T follicular helper cell (primary cell): ENCODE results near the gene ZNF728.
"Not testable (repeated sequence)": the region's sequence is repeated elsewhere in the genome, so short reads cannot be mapped to it uniquely, and the experiment has no call there.

Experiments
- DNase-seq: peaks from one replicate; pipeline ENCODE4 v3.0.0-alpha.2; 2020; ENCODE audit warnings: low read depth
- total RNA-seq, 2 experiments: gene quantifications; one replicate each; lab custom pipeline; 2026; lab: John Stamatoyannopoulos, UW

The ZNF728 gene
- total RNA-seq: 0 to 0.06 reads per million in 2 experiments

DNA sequence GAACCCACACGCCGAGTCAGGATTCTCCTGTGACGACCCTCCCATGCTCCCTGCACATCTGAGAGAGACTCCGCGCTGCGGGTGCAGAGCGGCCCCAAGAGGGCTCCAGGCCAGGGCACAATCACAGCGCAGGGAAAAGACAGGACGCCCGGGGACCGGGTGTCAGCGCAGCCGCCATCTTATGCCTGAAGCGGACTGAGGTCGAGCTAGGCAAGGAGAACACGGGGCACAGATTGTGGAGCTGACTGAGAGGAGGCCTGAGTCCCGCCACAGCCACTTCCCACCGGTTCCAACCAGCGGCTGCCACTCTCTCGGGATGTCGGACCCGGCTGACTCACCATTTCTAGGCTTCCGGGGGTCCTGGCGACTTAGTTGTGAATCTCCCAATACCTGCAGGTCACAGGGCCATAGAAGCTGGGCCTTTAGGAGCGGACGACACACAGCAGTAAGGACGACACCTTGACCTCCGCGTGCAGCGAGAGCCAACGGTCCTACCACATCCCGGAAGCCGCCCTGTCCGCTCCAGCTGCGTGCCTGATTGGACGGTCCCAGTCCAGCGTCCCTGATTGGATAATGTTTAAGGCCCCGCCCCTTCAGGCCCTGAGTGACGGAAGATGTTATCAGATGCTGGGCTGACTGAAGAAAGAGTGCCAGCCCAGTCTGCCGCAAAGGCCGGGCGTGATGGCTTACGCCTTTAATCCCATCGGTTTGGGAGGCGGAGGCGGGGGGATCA, at the start of gene ZNF728:
Gene ZNF728 (minus strand): TSS at position 487 of the 733 bp plus-strand sequence. CDS start 146 bp downstream, at position 341.
- no peak for DNase-seq

DNA sequence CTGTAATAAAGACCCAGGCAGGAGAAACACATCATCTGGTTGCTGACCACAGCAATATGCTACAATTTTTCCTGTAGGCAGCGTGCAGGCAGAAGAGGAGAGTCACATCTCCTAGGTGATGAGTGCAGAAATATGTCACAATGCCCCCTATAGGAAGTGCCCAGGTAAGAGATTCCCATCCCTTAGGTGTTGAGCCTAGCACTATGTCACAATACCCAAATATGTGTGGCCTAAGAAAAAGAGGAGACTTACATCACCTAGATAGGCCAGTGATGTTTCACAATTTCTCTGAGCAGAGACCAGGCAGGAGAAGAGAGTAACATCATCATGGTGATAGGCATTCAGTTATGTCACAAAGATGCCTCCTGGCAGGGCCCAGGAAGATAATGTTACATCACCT, 49.4 kb upstream of the ZNF728 start:
- no peak for DNase-seq

DNA sequence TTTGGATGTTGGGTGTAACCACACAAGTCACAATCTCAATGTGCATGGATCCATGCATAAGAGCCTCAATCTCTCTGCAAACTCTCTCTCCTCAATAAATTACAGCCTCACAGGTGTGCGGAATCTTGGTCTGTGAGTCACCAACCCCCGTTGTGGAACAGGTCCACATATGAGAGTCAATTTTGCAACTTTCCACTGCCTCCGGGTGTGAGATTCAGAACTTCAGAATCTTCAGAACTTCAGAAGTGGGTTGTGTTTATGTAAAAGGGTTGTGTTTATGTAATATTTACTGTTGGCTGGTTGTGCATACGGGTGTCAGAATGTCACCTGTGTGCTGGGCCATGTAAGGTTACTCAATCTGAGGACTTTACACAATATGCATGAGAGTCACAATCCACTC, 46.3 kb upstream of the ZNF728 start:
- DNase-seq: no peak

DNA sequence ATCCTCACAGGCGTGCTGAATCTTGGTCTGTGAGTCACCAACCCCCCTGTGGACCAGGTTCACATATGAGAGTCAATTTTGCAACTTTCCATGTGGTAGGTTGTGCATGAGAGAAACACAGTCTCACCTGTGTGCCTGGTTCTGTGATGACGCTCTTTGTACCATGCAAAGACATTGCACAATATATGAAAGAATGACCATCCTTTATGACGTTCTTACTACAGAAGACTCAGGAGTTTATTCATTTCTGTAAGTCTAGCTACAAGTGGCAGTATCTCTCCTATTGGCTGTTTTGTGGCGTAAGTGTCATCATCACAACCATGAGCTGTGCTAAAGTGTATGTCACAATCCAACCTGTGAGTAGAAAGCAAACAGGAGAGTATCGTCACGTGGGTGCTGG, 43.8 kb upstream of the ZNF728 start:
- DNase-seq: no peak

DNA sequence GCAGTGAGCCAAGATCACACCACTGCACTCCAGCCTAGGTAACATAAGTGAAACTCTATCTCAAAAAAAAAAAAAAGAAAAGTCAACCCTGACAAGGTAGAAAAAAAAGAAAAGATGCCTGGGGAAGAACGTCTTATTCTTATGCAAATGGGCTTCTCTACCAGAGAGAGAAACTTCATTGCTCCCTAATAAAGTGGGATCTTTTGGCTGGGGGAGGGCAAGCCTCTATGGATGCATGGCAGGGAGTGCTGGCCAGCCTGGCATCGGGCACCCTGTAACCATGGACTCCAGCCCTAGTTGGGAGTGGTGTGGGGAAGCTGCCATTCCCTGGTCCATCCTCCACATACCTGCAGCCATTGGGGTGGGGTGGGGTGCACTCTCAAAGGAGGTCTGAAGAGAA, 30.7 kb upstream of the ZNF728 start:
- no peak for DNase-seq

DNA sequence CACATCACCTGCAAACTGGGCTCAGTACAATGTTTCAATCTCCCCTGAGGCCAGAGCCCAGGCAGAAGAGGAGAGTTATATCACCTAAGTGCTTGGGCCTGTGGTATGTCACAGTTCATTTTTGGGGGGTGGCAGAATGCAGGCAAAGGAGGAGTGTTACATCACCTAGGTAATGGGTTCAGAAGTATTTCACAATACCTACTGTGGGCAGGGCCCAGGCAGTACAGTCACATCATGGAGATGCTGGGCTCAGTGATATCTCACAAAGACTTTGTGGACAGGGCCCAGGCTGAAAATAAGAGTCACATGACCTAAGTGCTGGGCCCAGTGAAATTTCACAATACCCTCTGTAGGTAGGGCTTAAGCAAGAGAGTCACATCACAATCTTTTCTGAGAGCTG, 12.7 kb upstream of the ZNF728 start:
- DNase-seq: no peak

DNA sequence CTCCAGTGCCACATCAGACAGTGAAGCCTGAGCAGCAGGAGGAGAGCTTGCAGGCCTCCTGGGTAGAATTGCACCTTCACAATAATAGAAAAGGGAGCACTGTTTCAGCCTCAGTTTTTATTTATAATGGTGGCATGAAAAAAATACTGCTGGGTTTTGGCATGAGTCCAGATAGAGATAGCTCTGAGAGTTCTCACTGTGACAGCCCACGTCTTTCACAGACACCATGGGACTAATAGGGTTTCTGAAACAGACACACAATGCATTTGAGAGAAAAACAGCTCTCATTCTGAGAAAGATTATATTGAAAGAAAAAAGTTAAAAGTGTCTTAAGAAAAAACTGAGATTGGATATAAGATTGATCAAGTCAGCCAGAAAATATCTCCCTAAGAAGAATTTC, 8.0 kb downstream of the ZNF728 start:
- DNase-seq: not testable (repeated sequence)

DNA sequence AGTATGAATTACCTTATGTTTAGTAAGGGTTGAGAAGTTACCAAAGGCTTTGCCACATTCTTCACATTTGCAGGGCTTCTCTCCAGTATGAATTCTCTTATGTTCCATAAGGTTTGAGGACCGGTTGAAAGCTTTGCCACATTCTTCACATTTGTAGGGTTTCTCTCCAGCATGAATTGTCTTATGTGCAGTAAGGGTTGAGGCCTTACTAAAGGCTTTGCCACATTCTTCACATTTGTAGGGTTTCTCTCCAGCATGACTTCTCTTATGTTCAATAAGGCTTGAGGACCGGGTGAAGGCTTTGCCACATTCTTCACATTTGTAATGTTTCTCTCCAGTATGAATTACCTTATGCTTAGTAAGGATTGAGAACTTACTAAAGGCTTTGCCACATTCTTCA, 26.7 kb downstream of the ZNF728 start:
- DNase-seq: no peak

DNA sequence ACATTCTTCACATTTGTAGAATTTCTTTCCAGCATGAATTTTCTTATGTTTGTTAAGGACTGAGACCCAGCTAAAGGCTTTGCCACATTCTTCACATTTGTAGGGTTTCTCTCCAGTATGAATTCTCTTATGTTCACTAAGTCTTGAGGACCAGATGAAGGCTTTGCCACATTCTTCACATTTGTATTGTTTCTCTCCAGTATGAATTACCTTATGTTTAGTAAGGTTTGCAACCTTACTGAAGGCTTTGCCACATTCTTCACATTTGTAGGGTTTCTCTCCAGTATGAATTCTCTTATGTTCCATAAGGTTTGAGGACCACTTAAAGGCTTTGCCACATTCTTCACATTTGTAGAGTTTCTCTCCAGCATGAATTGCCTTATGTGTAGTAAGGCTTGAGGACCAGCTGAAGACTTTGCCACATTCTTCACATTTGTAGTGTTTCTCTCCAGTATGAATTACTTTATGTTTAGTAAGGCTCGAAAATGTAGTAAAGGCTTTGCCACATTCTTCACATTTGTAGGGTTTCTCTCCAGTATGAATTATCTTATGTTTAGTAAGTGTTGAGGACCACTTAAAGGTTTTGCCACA, 27.3 kb downstream of the ZNF728 start:
- DNase-seq: not testable (repeated sequence)

DNA sequence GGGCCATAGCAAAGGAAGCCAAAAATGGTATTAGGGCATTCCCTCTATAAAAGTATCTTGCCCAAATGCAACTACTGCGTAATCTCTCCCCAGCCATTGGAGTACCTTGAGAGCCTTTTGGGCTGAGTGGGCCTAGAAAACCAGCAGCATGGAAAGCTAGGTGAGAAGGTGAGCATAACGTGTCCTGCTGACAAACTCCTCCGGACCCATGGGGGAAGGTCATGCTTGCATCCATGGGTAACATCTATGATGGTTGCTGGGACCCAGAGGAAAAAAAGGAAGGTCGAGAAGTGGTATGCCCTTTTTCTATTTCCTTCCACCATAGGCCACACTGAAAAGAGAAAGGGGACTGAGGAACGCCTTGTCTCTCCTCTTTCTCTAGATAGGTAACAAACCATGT, 57.4 kb downstream of the ZNF728 start:
- DNase-seq: no peak

DNA sequence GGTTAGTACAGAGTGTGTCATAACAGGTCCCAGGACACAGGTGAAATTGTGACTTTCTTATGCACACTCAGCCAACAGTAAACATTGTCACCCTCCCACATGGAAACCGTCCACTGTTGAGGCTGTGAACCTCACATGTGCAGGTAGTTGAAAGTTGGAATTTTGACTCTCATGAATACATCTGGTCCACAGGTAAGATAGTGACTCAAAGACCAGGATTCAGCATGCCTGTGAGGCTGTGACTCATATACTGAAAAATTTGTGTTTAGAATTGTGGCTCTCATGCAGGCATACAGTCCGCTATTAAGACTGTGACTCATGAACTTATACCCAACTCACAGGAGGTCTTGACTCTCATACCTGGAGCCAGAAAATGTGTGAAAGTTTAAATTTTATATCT, 67.8 kb downstream of the ZNF728 start:
- DNase-seq: no peak

DNA sequence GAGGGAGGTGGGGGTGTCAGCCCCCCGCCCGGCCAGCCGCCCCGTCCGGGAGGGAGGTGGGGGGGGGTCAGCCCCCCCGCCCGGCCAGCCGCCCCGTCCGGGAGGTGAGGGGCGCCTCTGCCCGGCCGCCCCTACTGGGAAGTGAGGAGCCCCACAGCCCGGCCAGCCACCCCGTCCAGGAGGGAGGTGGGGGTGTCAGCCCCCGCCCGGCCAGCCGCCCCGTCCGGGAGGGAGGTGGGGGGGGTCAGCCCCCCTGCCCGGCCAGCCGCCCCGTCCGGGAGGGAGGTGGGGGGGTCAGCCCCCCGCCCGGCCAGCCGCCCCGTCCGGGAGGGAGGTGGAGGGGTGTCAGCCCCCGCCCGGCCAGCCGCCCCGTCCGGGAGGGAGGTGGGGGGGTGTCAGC, 75.4 kb downstream of the ZNF728 start:
- DNase-seq: not testable (repeated sequence)

DNA sequence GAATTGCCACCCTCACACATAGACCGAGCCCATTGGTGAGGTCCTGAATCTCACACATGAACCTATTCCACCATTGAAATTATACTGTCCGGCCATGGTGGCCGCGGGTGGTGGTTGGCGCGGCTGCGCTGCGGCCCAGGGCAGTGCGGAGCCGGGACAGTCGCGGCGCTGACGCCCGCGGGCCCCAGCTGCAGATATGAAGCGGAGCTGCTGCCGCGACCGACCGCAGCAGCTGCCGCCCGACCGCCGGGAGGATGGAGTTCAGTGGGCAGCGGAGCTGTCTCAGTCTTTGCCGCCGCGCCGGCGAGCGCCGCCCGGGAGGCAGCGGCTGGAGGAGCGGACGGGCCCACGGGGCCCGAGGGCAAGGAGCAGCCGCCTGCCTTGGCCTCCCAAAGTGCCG, 77.8 kb downstream of the ZNF728 start:
- DNase-seq: not testable (repeated sequence)
